B cell (primary cell): ENCODE measurements around the gene EVI2B. TPM values are rescaled to one million over a fixed set of nuclear protein-coding genes. Genes with fewer than 3 reads are reported as not detected.

Experiments used
- ATAC-seq: fragments of 200-7000 bp; cut with Tn5 transposase; one replicate; pipeline ENCODE4 v1.10.0; 2021; ENCODE audit warnings: low read depth, mild to moderate bottlenecking, moderate number of reproducible peaks, moderate library complexity
- CTCF ChIA-PET: fragments of 350-600 bp; sonication (Branson Sonifier 250); formaldehyde crosslinking; loops from one replicate; lab custom pipeline; 2021; ENCODE audit warnings: antibody characterized with exemption, inconsistent platforms; lab: Charles Lee
- POLR2A ChIA-PET: fragments of 350-600 bp; sonication (Branson Sonifier 250); formaldehyde crosslinking; loops from one replicate; lab custom pipeline; 2021; ENCODE audit warnings: antibody characterized with exemption; lab: Charles Lee
- DNase-seq: peaks from one replicate; pipeline ENCODE4 v3.0.0; 2013
- H2AFZ ChIP-seq: 2 replicates; pipeline ENCODE4 v1.6.1; 2012; ENCODE audit warnings: mild to moderate bottlenecking, low read depth, low read length; ENCODE audit not compliant: insufficient read depth, poor library complexity, severe bottlenecking
- H3K27ac ChIP-seq, 2 donors: 1 replicate in 1 of 2; 2 replicates in 1 of 2; pipeline ENCODE4 v1.5.1; 2012 to 2013; ENCODE audit warnings: low read length in 2 of 2, mild to moderate bottlenecking in 2 of 2, moderate library complexity in 1 of 2
- H3K27me3 ChIP-seq, 4 experiments: fragments of 200-600 bp in 1 of 4; sonication (generic) in 1 of 4; replicated peaks in 1 of 4; 1 replicate in 2 of 4; 2 replicates in 2 of 4; pipeline versions ENCODE4 v1.6.1 to v1.7.0; 2013 to 2016; ENCODE audit warnings: low read length in 3 of 4, mild to moderate bottlenecking in 2 of 4, mixed read lengths in 1 of 4, moderate library complexity in 1 of 4; ENCODE audit not compliant: insufficient read depth in 4 of 4, control insufficient read depth in 3 of 4; ENCODE audit errors: control extremely low read depth in 1 of 4
- H3K36me3 ChIP-seq, 2 experiments: replicated peaks in 1 of 2; 1 replicate in 1 of 2; 2 replicates in 1 of 2; pipeline versions ENCODE4 v1.6.1 to v1.7.1; 2013; ENCODE audit warnings: low read length in 1 of 2; ENCODE audit not compliant: insufficient read depth in 2 of 2, control insufficient read depth in 1 of 2; ENCODE audit errors: control extremely low read depth in 1 of 2, extremely low read depth in 1 of 2
- H3K4me1 ChIP-seq, 2 donors: fragments of 200-600 bp in 1 of 2; sonication (generic) in 1 of 2; 1 replicate in 1 of 2; 2 replicates in 1 of 2; pipeline versions ENCODE4 v1.5.1 to v1.6.1; 2013 to 2017; ENCODE audit warnings: low read length in 2 of 2; ENCODE audit not compliant: control insufficient read depth in 2 of 2, insufficient read depth in 2 of 2
- H3K4me2 ChIP-seq: replicated peaks from 2 replicates; pipeline ENCODE3; 2012; ENCODE audit warnings: mild to moderate bottlenecking, low read depth, low read length; ENCODE audit not compliant: poor library complexity, severe bottlenecking
- H3K4me3 ChIP-seq, 5 experiments: fragments of 200-600 bp in 1 of 5; sonication (generic) in 1 of 5; 1 replicate in 3 of 5; 2 replicates in 2 of 5; pipeline versions ENCODE4 v1.5.1 to v1.7.0; 2011 to 2016; ENCODE audit warnings: low read length in 4 of 5, mild to moderate bottlenecking in 4 of 5, low read depth in 2 of 5, control low read depth in 1 of 5, moderate library complexity in 1 of 5; ENCODE audit not compliant: insufficient read depth in 1 of 5; ENCODE audit errors: control extremely low read depth in 1 of 5, extremely low read depth in 1 of 5
- H3K79me2 ChIP-seq: fragments of 200-600 bp; sonication (generic); one replicate; pipeline ENCODE4 v1.6.0; 2016; ENCODE audit warnings: low read length; ENCODE audit not compliant: control insufficient read depth, insufficient read depth
- H3K9ac ChIP-seq: fragments of 200-600 bp; sonication (generic); 2 replicates; pipeline ENCODE4 v1.6.1; 2017; ENCODE audit warnings: mild to moderate bottlenecking, low read length, moderate library complexity
- H3K9me3 ChIP-seq, 3 donors: one replicate each; pipeline versions ENCODE4 v1.6.1 to v1.7.1; 2013; ENCODE audit warnings: low read length in 2 of 3; ENCODE audit not compliant: control insufficient read depth in 2 of 3, insufficient read depth in 1 of 3; ENCODE audit errors: control extremely low read depth in 1 of 3
- H4K20me1 ChIP-seq: 2 replicates; pipeline ENCODE4 v1.6.0; 2012; ENCODE audit warnings: mild to moderate bottlenecking, low read length; ENCODE audit not compliant: insufficient read depth, control insufficient read depth, poor library complexity, severe bottlenecking
- H3K27ac Mint-ChIP-seq: one replicate; pipeline ENCODE4 v1.8.0; 2021; ENCODE audit warnings: mixed read lengths
- H3K27me3 Mint-ChIP-seq: one replicate; pipeline ENCODE4 v1.8.0; 2021; ENCODE audit warnings: mixed read lengths
- H3K4me1 Mint-ChIP-seq: one replicate; pipeline ENCODE4 v1.8.0; 2021; ENCODE audit warnings: mixed read lengths
- H3K4me3 Mint-ChIP-seq: one replicate; pipeline ENCODE4 v1.8.0; 2021; ENCODE audit warnings: mixed read lengths
- H3K9me3 Mint-ChIP-seq: one replicate; pipeline ENCODE4 v1.8.0; 2022; ENCODE audit warnings: mixed read lengths; ENCODE audit not compliant: insufficient read depth
- CTCF ChIP-seq: fragments of 200-600 bp; IDR thresholded peaks from one replicate; pipeline ENCODE4 v1.8.0; 2022; ENCODE audit warnings: antibody characterized with exemption, mild to moderate bottlenecking
- EZH2 ChIP-seq: IDR thresholded peaks from 2 replicates; pipeline ENCODE4 v1.6.1; 2012; ENCODE audit warnings: borderline replicate concordance, low read depth, mild to moderate bottlenecking, moderate library complexity, low read length; ENCODE audit not compliant: insufficient read depth, poor library complexity, severe bottlenecking
- WGBS: methylation state at CpG from one replicate; pipeline ENCODE4 v1.1.5; 2013; ENCODE audit warnings: missing lambda C conversion rate; ENCODE audit not compliant: insufficient coverage; 5-methylcytosine and 5-hydroxymethylcytosine counted together
- intact Hi-C: fragments of 100-400 bp; cut with micrococcal nuclease; formaldehyde crosslinking; loops from one replicate; pipeline ENCODE4 v1.10.0; 2022
- polyA plus RNA-seq: library from polyadenylated mRNA; depleted of rRNA; stranded (reverse); fragments of >200 nt; gene quantifications from 2 replicates; pipeline ENCODE4 v1.2.3, GENCODE V29; 2012
- total RNA-seq, 2 donors: library from RNA; stranded (reverse); fragments of 120-200 nt in 1 of 2; gene quantifications; 1 replicate in 1 of 2; 2 replicates in 1 of 2; pipeline versions ENCODE4 v1.2.3 to v1.2.4, GENCODE V29; 2013 to 2022

Gene EVI2B
- total and polyA plus RNA-seq, 2 donors (not counting 1 experiment from before 2014, with no cell fraction given): 132 to 135 TPM

DNA sequence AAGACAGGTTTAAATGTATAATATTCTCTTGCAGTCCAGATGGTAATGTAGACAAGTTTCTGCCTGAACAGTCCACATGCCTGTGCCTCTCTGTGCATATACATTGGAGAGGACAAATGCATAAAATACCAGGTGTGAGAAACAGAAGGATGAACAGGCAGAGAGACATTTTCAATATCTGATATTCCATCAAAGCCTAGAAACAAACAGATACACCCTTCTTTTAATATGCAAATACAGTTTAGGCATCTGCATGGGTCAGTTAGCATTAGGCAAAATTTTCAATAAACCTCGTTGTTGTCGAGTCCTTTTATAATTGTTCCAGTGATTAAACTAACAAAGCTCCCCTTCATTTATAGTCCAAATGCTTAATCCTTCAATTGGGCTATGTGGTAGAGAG is 17.7 kb downstream of the EVI2B start:
- intact Hi-C loops: no loop called here
- Mint-ChIP-seq H3K9me3 (no peaks in the 10 kb centered on the region), H3K27ac (no peak overlapping the region), H3K27me3 (no peaks in the 10 kb centered on the region), H3K4me3 (no peak overlapping the region), H3K4me1 (peaks cover under 1% of the 10 kb centered on the region)
- H2AFZ ChIP-seq: no peak overlapping the region
- H3K9me3 ChIP-seq: no peaks in the 10 kb centered on the region
- H3K9ac ChIP-seq: no peak overlapping the region
- no peaks in the 10 kb centered on the region for H4K20me1 ChIP-seq
- TF ChIP-seq CTCF (no peak), EZH2 (no peak)
- no peaks in the 10 kb centered on the region for H3K27me3 ChIP-seq
- peaks cover 11% of the 10 kb centered on the region for H3K79me2 ChIP-seq
- WGBS: no CpG with 5 or more reads among the region's 2 CpGs
- no peak overlapping the region for H3K4me2 ChIP-seq
- ChIA-PET CTCF (no interaction called here), POLR2A (no interaction called here)
- H3K4me1 ChIP-seq: no peaks in the 10 kb centered on the region
- no peak overlapping the region for H3K4me3 ChIP-seq
- ATAC-seq (no peak), DNase-seq (no peak)
- H3K27ac ChIP-seq: no peak overlapping the region
- peaks cover 0 to 4% of the 10 kb centered on the region in 2 experiments for H3K36me3 ChIP-seq

DNA sequence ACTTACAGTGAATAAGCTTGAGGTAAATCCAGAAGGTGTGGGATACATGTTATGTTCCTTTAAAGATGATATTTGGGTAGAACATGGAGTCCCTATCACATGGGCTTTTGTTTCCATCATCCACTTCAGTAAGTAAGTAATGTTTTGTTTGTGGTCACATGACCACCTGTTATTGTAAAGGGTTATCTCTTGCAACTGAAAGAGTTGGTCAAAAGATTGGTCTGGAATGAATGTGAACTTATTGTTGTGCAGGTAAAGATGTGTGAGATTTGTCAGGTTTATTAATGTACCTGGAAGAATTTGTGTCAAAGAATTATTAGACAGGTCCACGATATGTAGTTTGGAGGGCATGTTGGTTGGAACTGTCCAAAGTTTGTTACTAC is 18.4 kb downstream of the EVI2B start:
- Histone ChIP-seq H3K4me1 (no peaks in the 10 kb centered on the region), H3K9ac (no peak overlapping the region), H2AFZ (no peak overlapping the region), H3K27me3 (no peaks in the 10 kb centered on the region), H3K4me2 (no peak overlapping the region), H3K79me2 (peaks cover 7% of the 10 kb centered on the region), H4K20me1 (no peaks in the 10 kb centered on the region), H3K4me3 (no peak overlapping the region), H3K36me3 (peaks cover 0 to 4% of the 10 kb centered on the region in 2 experiments), H3K9me3 (no peaks in the 10 kb centered on the region), H3K27ac (no peak overlapping the region)
- H3K27me3 Mint-ChIP-seq: no peaks in the 10 kb centered on the region
- no peak for TF ChIP-seq CTCF
- ChIA-PET POLR2A (no interaction called here), CTCF (interaction anchor here (0.8 kb wide), 1 partner anchor 31 kb away, joined by 3 read pairs; no protein-coding TSS in a partner anchor)
- no peak overlapping the region for H3K4me3 Mint-ChIP-seq
- DNase-seq (no peak), ATAC-seq (no peak)
- H3K4me1 Mint-ChIP-seq: no peaks in the 10 kb centered on the region
- WGBS: 88% methylated on average over 1 of the region's 1 CpG
- no peaks in the 10 kb centered on the region for H3K9me3 Mint-ChIP-seq
- intact Hi-C loops: no loop called here
- H3K27ac Mint-ChIP-seq: no peak overlapping the region
